Adrenal gland (tissue), 12 donors: ENCODE data around the gene KCNJ14. TPM values are rescaled to one million over a fixed set of nuclear protein-coding genes. Genes with fewer than 3 reads are reported as not detected.
A peak's percentile ranks its signal among the peaks of the same experiment; 100 is the strongest.

Source experiments
- DNase-seq, 7 donors: peaks; one replicate each; pipeline ENCODE4 v3.0.0-alpha.2; 2019 to 2020
- H3K27ac ChIP-seq, 5 donors: fragments of 200-600 bp; sonication (generic) in 4 of 5; 1 replicate in 3 of 5; 2 replicates in 2 of 5; pipeline versions ENCODE4 v1.5.1 to v1.8.0; 2016 to 2020; ENCODE audit warnings: mild to moderate bottlenecking in 1 of 5
- H3K27me3 ChIP-seq: fragments of 200-600 bp; 2 replicates; pipeline ENCODE4 v1.8.0; 2021
- H3K36me3 ChIP-seq, 2 donors: fragments of 200-600 bp; replicated peaks in 1 of 2; 1 replicate in 1 of 2; 2 replicates in 1 of 2; pipeline versions ENCODE4 v1.5.1 to v1.8.0; 2018 to 2022
- H3K4me1 ChIP-seq, 2 donors: fragments of 200-600 bp; replicated peaks in 1 of 2; 1 replicate in 1 of 2; 2 replicates in 1 of 2; pipeline versions ENCODE4 v1.5.1 to v1.8.0; 2018 to 2021
- H3K4me3 ChIP-seq, 4 donors: fragments of 200-600 bp; sonication (generic) in 3 of 4; one replicate each; pipeline ENCODE4 v1.5.1; 2016 to 2018
- H3K9me3 ChIP-seq, 3 donors: fragments of 200-600 bp; sonication (generic) in 1 of 3; replicated peaks in 1 of 3; 1 replicate in 2 of 3; 2 replicates in 1 of 3; pipeline versions ENCODE4 v1.5.1 to v1.8.0; 2016 to 2021
- CTCF ChIP-seq, 6 experiments: fragments of 450-650 bp in 4 of 6; fragments of 200-600 bp in 2 of 6; sonication (generic) in 1 of 6; IDR thresholded peaks; 1 replicate in 5 of 6; 2 replicates in 1 of 6; pipeline versions ENCODE4 v1.5.1 to v1.8.0; 2016 to 2021; ENCODE audit warnings: antibody characterized with exemption in 6 of 6, mild to moderate bottlenecking in 2 of 6, moderate library complexity in 1 of 6
- POLR2A ChIP-seq, 2 donors: fragments of 450-650 bp; IDR thresholded peaks; one replicate each; pipeline ENCODE4 v1.6.1; 2017; ENCODE audit warnings: antibody characterized with exemption in 2 of 2, mild to moderate bottlenecking in 2 of 2, moderate library complexity in 1 of 2
- WGBS, 4 donors: extraction: QIAGEN DNeasy Blood & Tissue Kit in 2 of 4; methylation state at CpG; one replicate each; pipeline versions ENCODE4 v1.1.5 to v1.1.7; 2013 to 2017; 5-methylcytosine and 5-hydroxymethylcytosine counted together
- intact Hi-C, 2 donors: fragments of 100-400 bp; cut with DNase I; formaldehyde crosslinking; loops; one replicate each; pipeline versions ENCODE4 v1.14.1 to v1.15.0; 2022 to 2023
- polyA plus RNA-seq, 3 donors: library from polyadenylated mRNA; stranded (reverse); fragments of 200-250 nt in 2 of 3; fragments of 350-450 nt in 1 of 3; fragmentation: Illumina TruSeq in 1 of 3; extraction: RNeasy Lipid Tissue Mini Kit (QIAGEN cat#74804) in 1 of 3; gene quantifications; one replicate each; pipeline ENCODE4 v1.2.3, GENCODE V29; 2013 to 2014
- total RNA-seq, 9 donors: library from RNA; depleted of rRNA in 4 of 9; stranded (reverse); fragments of >200 nt in 4 of 9; fragments of 120-200 nt in 1 of 9; fragmentation: NEBNext Ultra II Directional in 1 of 9; extraction: Animal tissue kit (Norgen Biotek cat#: 25700) in 1 of 9; gene quantifications; one replicate each; pipeline versions ENCODE4 v1.1.0 to v1.2.4, GENCODE V29; 2013 to 2023
- donor health status: healthy with polysubstance abuse.
- donor health status: Bipolar disorder and iron deficiency.
- donor health status: DM: yes; HTN: yes; CAD: no.
- donor health status: DM: no; HTN: no; CAD: no.
- donor health status: DM: no; HTN: no; CAD: no.
- donor health status: DM: yes; HTN: yes; CAD: no.

The KCNJ14 gene
- total and polyA plus RNA-seq, 12 donors, result 0.09 to 0.83 (median 0.42) TPM

GRCh38 chr19:48455908-48456562, 661 bp downstream of the KCNJ14 start:
- 86 to 91% (median 88%) methylated on average over 8 to 11 of the region's 11 CpGs for WGBS, 4 donors
- H3K27ac ChIP-seq, result no peak overlapping the region
- no peaks in the 10 kb centered on the region for H3K4me1 ChIP-seq
- no peak overlapping the region for H3K4me3 ChIP-seq
- no peaks in the 10 kb centered on the region for H3K27me3 ChIP-seq
- no peak for TF ChIP-seq CTCF (IDR thresholded peaks at IDR 0.05)
- no peak for TF ChIP-seq POLR2A (IDR thresholded peaks at IDR 0.05)
- DNase-seq, result peak in 1 of 7 donors; percentile 46
- peaks cover 0 to 44% of the 10 kb centered on the region in 2 donors for H3K36me3 ChIP-seq
- intact Hi-C loops, result no loop called here
- no peaks in the 10 kb centered on the region for H3K9me3 ChIP-seq

- no peak for DNase-seq
- 88 to 100% (median 93%) methylated on average over 4 of the region's 4 CpGs for WGBS, 4 donors
- H3K4me1 ChIP-seq, result no peaks in the 10 kb centered on the region
- H3K9me3 ChIP-seq, result no peaks in the 10 kb centered on the region
- intact Hi-C loops, result no loop called here
- TF ChIP-seq POLR2A (IDR thresholded peaks at IDR 0.05) (no peak), CTCF (IDR thresholded peaks at IDR 0.05) (no peak)
- H3K36me3 ChIP-seq, result peaks cover 0 to 36% of the 10 kb centered on the region in 2 donors
- no peaks in the 10 kb centered on the region for H3K27me3 ChIP-seq
- H3K4me3 ChIP-seq, result no peak overlapping the region
- H3K27ac ChIP-seq, result no peak overlapping the region
Measured at GRCh38 chr19:48456864-48457263, 1.5 kb downstream of the KCNJ14 start.

GRCh38 chr19:48458016-48458415, 2.6 kb downstream of the KCNJ14 start:
- H3K36me3 ChIP-seq, result peaks cover 0 to 24% of the 10 kb centered on the region in 2 donors
- H3K27me3 ChIP-seq, result no peaks in the 10 kb centered on the region
- no peak overlapping the region for H3K4me3 ChIP-seq
- WGBS, 4 donors, result 89 to 95% (median 92%) methylated on average over 2 of the region's 2 CpGs
- TF ChIP-seq CTCF (IDR thresholded peaks at IDR 0.05), result no peak
- no peak for TF ChIP-seq POLR2A (IDR thresholded peaks at IDR 0.05)
- H3K9me3 ChIP-seq, result no peaks in the 10 kb centered on the region
- no peaks in the 10 kb centered on the region for H3K4me1 ChIP-seq
- intact Hi-C loops, result no loop called here
- H3K27ac ChIP-seq, result no peak overlapping the region
- no peak for DNase-seq

GRCh38 chr19:48461651-48461981, 6.2 kb downstream of the KCNJ14 start:
- Histone ChIP-seq H3K27ac (no peak overlapping the region), H3K4me1 (no peaks in the 10 kb centered on the region), H3K27me3 (no peaks in the 10 kb centered on the region), H3K36me3 (peaks cover 0 to 6% of the 10 kb centered on the region in 2 donors), H3K4me3 (no peak overlapping the region), H3K9me3 (no peaks in the 10 kb centered on the region)
- no peak for DNase-seq
- WGBS, 4 donors, result 82 to 94% (median 90%) methylated on average over 5 to 36 of the region's 36 CpGs
- intact Hi-C loops, result no loop called here
- TF ChIP-seq POLR2A (IDR thresholded peaks at IDR 0.05) (no peak), CTCF (IDR thresholded peaks at IDR 0.05) (no peak)
